Ectodermal cell (in vitro differentiated cells): ENCODE results near the gene RIMS4.

Experiments used
- H3K27ac ChIP-seq: 2 replicates; pipeline ENCODE4 v1.7.0; 2013; ENCODE audit warnings: mild to moderate bottlenecking, low read depth, low read length; ENCODE audit not compliant: insufficient read depth, poor library complexity, severe bottlenecking
- H3K27me3 ChIP-seq: 2 replicates; pipeline ENCODE4 v1.7.0; 2013; ENCODE audit warnings: mild to moderate bottlenecking, low read length; ENCODE audit not compliant: insufficient read depth, control insufficient read depth, poor library complexity, severe bottlenecking
- H3K36me3 ChIP-seq: one replicate; pipeline ENCODE4 v1.7.0; 2013; ENCODE audit warnings: low read length; ENCODE audit not compliant: control insufficient read depth, insufficient read depth
- H3K4me1 ChIP-seq: one replicate; pipeline ENCODE4 v1.7.0; 2013; ENCODE audit warnings: low read length; ENCODE audit not compliant: control insufficient read depth, insufficient read depth
- H3K4me3 ChIP-seq: 2 replicates; pipeline ENCODE4 v1.7.0; 2013; ENCODE audit warnings: low read depth, low read length, control low read depth; ENCODE audit not compliant: insufficient read depth
- H3K9me3 ChIP-seq: 2 replicates; pipeline ENCODE4 v1.7.0; 2013; ENCODE audit warnings: mild to moderate bottlenecking, low read length, moderate library complexity; ENCODE audit not compliant: control insufficient read depth
- WGBS, 2 experiments: methylation state at CpG; one replicate each; pipeline ENCODE4 v1.1.7; 2013; ENCODE audit warnings: missing lambda C conversion rate in 2 of 2; 5-methylcytosine and 5-hydroxymethylcytosine counted together

The RIMS4 gene

DNA sequence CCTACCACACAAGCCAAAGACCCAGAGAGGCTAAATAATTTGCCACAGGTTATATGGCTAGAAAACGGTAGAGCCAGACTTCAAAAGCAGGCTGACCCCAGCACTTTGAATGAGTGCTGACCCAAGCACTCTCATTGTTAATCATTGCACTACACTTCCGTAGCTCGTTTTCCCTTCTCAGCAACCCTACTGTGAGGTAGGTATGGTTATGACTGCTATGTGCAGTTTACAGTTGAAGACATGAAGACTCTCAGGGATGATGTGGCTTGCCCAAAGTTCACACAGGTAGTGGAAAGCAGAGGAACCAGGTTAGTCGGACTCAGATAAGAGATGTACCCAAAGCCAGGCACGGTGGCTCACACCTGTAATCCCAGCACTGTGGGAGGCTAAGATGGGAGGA is 33.5 kb upstream of the RIMS4 start:
- Histone ChIP-seq H3K27ac (no peak overlapping the region), H3K4me3 (no peak overlapping the region), H3K9me3 (no peaks in the 10 kb centered on the region), H3K36me3 (no peaks in the 10 kb centered on the region), H3K27me3 (no peaks in the 10 kb centered on the region), H3K4me1 (no peaks in the 10 kb centered on the region)
- WGBS, 2 experiments, result 84 to 88% methylated on average over 5 of the region's 5 CpGs

DNA sequence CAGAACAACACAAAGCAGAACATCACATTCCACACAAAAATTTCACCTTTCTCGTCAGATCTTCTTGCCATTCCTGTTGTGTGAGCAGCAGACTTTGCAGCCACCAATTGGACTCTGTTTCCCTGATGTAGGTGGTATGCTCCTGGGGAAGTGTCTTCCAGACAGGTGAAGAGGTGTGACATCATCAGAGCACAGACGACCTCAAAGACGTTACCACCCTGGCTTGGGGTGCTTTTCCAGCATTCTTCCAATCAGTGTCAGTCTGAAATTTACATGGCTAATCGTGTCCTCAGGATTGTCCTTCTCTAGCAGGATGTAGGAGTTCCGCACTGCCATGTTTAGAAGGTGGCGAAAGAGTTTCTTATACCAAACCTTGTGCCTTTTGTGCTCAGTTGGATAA is 31.6 kb upstream of the RIMS4 start:
- Histone ChIP-seq H3K4me3 (no peak overlapping the region), H3K36me3 (no peaks in the 10 kb centered on the region), H3K27ac (no peak overlapping the region), H3K27me3 (no peaks in the 10 kb centered on the region), H3K9me3 (no peaks in the 10 kb centered on the region), H3K4me1 (no peaks in the 10 kb centered on the region)
- 89 to 92% methylated on average over 6 of the region's 6 CpGs for WGBS, 2 experiments

DNA sequence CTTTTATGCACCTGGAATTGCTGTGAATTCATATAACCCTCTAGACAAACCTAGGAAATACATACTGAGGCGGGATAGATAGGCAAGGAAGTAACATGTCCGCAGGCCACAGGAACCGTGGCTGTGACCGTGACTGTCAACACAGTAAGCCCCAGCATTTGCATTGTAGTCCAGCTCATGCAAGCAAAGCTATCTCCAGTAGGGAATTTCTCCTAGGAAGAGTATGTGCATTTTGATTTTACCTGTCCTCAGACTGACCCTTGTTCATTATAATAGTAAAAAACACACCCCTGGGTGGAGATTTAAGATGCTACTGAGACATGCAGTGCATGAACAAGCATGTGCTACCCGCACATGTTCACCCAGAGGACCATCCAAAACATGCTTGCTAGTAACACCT is 30.5 kb upstream of the RIMS4 start:
- Histone ChIP-seq H3K36me3 (no peaks in the 10 kb centered on the region), H3K4me3 (no peak overlapping the region), H3K9me3 (no peaks in the 10 kb centered on the region), H3K4me1 (no peaks in the 10 kb centered on the region), H3K27me3 (no peaks in the 10 kb centered on the region), H3K27ac (no peak overlapping the region)
- WGBS, 2 experiments, result 96 to 98% methylated on average over 5 of the region's 5 CpGs

DNA sequence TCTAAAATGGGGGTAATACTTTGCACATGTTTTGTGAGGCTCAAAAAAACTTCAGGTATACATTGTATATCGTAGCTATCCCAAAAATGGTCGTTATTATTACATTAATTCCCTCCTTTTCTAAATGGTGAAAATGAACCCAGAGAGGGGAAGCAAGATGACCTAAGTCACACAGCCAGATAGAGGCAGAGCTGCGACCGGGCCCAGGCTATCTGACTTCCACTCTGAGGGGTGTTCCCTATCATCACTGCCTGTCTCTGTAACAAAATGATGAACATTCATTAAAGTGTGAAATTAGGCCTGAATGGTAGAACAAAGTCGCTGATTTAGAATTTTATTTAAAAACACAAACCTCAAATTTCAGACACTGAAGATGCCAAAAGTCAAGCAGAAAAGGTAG is 29.1 kb upstream of the RIMS4 start:
- Histone ChIP-seq H3K27me3 (no peaks in the 10 kb centered on the region), H3K27ac (no peak overlapping the region), H3K36me3 (no peaks in the 10 kb centered on the region), H3K4me1 (no peaks in the 10 kb centered on the region), H3K4me3 (no peak overlapping the region), H3K9me3 (no peaks in the 10 kb centered on the region)
- 94 to 98% methylated on average over 5 of the region's 5 CpGs for WGBS, 2 experiments

DNA sequence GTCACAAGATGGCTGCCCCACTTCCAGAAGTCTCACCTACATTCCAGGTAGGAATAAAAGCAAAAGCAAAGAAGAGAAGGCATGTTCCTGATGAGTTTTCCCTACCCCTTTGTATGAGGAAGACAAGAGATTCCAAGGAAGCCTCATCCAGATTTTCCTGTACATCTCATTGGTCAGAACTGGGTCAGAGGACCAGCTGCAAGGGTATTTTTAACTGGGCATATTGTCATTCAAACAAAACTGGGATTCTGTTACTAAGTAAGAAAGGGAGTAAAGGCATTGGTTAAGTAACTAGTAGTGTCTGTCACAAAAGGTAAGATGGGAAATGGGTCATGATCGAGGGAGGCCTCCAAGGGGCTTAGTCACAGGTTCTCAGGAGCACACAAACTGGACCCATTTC is 28.2 kb upstream of the RIMS4 start:
- H3K4me3 ChIP-seq, result no peak overlapping the region
- no peak overlapping the region for H3K27ac ChIP-seq
- H3K4me1 ChIP-seq, result no peaks in the 10 kb centered on the region
- 96 to 97% methylated on average over 1 of the region's 1 CpG for WGBS, 2 experiments
- H3K9me3 ChIP-seq, result no peaks in the 10 kb centered on the region
- no peaks in the 10 kb centered on the region for H3K27me3 ChIP-seq
- H3K36me3 ChIP-seq, result no peaks in the 10 kb centered on the region

DNA sequence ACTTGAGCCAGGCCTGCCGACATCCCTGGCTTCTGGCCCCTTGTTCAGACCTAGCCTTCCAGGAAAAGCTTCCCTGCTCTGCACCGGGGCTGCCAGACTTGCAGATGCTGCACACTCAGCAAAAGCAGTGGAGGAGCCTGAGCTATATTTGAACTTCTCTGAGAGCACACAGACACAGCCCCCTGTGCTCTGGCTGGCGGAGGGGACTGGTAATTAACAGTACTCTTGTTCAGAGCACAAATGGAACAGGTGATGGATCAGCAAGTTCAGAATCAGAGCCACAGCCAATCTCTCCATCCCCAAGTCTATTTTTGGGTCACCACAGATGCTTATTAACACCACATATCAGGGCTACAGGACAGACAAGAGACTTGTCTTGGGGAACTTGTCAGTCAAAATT is 27.6 kb upstream of the RIMS4 start:
- no peak overlapping the region for H3K27ac ChIP-seq
- 89 to 94% methylated on average over 3 of the region's 3 CpGs for WGBS, 2 experiments
- H3K4me3 ChIP-seq, result no peak overlapping the region
- H3K9me3 ChIP-seq, result no peaks in the 10 kb centered on the region
- H3K36me3 ChIP-seq, result no peaks in the 10 kb centered on the region
- H3K27me3 ChIP-seq, result no peaks in the 10 kb centered on the region
- H3K4me1 ChIP-seq, result no peaks in the 10 kb centered on the region

DNA sequence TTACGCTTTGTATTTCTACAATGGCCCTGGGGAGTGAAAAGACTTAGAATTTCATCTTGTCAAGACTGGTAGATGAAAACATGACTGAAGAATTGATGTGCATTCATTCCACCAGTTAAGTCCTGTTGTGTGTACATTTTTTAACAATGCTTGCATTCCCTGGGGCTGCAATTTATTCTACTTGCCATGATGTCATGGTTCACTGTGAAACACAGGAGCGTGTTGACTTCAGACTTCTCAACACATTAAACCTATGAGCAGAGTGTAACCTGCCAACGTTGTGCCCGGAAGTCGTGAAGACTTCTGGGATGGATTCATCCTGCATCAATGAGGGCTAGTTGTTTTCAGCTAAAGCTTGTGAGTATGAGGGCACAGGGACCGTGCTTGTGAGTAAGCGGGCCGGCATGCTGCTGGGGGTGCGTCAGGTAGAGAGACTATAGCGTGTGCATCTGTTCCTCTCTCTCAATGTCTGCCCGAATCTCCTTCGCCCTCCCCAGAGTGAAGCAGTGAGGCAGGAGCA is 26.3 kb upstream of the RIMS4 start:
- no peaks in the 10 kb centered on the region for H3K27me3 ChIP-seq
- H3K9me3 ChIP-seq, result no peaks in the 10 kb centered on the region
- no peak overlapping the region for H3K4me3 ChIP-seq
- H3K36me3 ChIP-seq, result no peaks in the 10 kb centered on the region
- no peaks in the 10 kb centered on the region for H3K4me1 ChIP-seq
- WGBS, 2 experiments, result 94 to 97% methylated on average over 12 of the region's 12 CpGs
- no peak overlapping the region for H3K27ac ChIP-seq

DNA sequence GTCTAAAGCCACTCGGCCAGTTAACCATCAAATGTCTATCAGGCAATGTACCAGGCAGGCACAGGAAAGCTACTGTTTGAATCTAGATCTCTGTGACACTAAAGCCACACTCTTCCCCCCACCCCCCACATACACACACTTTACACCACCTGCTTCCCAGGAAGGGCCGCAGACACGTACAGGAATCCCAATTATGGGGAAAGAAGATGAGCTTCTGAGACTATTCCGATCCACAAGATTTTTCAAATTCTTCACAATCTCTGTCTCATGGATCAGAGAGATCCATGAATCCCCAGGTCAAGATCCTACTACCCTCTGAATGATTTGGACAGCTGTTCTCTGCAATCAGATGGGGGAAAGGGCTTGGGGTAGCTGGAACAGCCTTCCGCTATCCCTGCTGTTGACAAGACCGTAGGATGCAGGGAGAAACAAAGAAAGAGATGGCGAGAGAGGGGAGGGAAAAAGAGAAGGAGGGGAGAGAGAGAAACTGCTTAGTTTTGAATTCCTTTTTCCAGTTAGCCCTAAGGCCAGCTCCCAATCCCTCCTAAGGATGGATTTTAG is 25.4 kb upstream of the RIMS4 start:
- H3K27ac ChIP-seq, result no peak overlapping the region
- 65 to 73% methylated on average over 7 of the region's 7 CpGs for WGBS, 2 experiments

DNA sequence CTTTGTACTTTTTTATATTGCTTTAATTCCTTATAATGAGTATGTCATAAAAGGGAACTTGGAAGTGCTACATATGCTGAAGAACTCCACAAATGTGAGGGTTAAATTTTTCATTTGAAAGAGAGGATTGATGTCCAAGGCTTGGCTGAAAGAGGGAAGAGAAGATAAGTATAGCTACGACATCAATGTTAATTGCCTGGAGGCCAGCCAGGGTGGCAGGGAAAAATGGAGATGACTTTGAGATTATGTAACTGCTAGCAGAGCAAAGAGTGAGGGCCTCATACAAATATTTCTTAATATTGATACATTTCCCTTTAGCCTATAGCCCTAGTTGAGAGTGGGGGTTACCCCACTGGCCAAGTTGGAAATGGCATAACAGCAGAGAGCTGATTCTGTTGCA is 24.8 kb upstream of the RIMS4 start:
- 93 to 95% methylated on average over 1 of the region's 1 CpG for WGBS, 2 experiments
- Histone ChIP-seq H3K4me3 (no peak overlapping the region), H3K9me3 (no peaks in the 10 kb centered on the region), H3K4me1 (no peaks in the 10 kb centered on the region), H3K36me3 (no peaks in the 10 kb centered on the region), H3K27ac (no peak overlapping the region), H3K27me3 (no peaks in the 10 kb centered on the region)

More for the DNA sequence above, 25.4 kb upstream of the RIMS4 start:
- H3K4me1 ChIP-seq, result no peaks in the 10 kb centered on the region
- H3K36me3 ChIP-seq, result no peaks in the 10 kb centered on the region
- no peaks in the 10 kb centered on the region for H3K9me3 ChIP-seq
- no peaks in the 10 kb centered on the region for H3K27me3 ChIP-seq
- no peak overlapping the region for H3K4me3 ChIP-seq

DNA sequence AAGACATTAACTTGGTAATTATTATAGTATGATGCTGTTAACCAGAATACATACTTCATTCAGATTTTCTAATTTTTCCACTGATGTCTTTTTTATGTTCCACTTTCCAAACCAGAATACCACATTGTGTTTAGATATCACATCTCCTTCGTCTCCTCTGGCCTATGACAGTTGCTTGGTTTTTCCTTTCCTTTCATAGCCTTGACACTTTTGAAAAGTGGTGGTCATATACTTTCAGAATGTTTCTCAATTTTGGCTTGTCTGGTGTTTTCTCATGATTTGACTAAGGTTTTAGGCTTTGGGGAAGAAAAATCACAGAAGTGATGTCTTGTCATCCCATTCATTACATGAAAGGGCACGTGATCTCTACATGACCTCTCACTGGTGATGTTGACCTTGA is 24.3 kb upstream of the RIMS4 start:
- no peak overlapping the region for H3K4me3 ChIP-seq
- WGBS, 2 experiments, result 89 to 95% methylated on average over 2 of the region's 2 CpGs
- H3K27ac ChIP-seq, result no peak overlapping the region
- H3K27me3 ChIP-seq, result no peaks in the 10 kb centered on the region
- no peaks in the 10 kb centered on the region for H3K9me3 ChIP-seq
- no peaks in the 10 kb centered on the region for H3K36me3 ChIP-seq
- H3K4me1 ChIP-seq, result no peaks in the 10 kb centered on the region

DNA sequence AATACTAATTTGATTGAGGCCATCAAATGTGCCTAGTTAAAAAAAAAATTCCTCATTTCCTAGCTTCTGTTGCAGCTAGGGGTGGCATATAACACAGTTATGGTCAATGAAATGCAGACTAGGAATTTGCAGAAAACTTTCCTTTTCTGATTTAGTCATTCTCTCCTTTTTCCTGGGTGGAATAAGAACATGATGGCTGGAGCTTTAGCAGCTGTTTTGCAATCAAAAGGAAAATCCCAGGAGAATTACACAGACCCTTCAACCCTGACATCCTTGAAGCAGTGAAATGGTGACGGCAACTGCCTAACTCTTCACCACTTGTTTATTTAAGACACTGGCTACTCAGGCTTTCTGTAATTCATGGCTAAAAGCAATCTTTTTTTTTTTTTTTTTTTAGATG is 23.1 kb upstream of the RIMS4 start:
- Histone ChIP-seq H3K27me3 (no peaks in the 10 kb centered on the region), H3K9me3 (no peaks in the 10 kb centered on the region), H3K27ac (no peak overlapping the region), H3K4me3 (no peak overlapping the region), H3K4me1 (no peaks in the 10 kb centered on the region), H3K36me3 (no peaks in the 10 kb centered on the region)
- 88 to 94% methylated on average over 1 of the region's 1 CpG for WGBS, 2 experiments
